ENCODE measurements around the gene RPUSD1.
"Not testable (repeated sequence)": the region's sequence is repeated elsewhere in the genome, so short reads cannot be mapped to it uniquely, and the experiment has no call there.

Gene RPUSD1

DNA sequence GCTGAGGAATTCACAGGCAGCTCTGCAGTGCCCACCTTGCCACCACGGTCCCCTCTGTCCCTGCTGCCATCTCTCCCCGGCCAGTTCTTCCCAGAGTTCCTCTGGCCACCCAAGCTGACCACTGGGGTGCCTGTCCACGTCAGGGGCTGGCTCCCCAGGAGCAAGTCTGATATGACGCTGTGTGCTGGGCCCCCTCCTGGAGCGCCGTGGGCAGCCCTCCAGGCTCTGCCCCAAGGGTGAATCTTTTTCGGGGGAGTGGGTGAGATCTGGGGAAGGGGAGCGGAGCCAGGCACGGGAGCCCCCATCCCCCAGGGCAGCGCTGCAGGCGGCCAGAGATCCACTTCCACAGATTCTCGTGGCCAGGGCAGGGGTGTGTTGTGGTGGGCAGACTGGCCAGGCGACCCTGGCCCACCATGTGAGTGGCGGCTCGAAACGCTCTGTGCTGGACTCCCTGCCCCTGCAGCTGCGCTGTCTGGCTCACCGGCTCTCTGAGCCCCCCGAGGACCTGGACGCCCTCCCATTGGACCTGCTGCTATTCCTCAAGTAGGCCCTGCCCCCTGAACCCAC is 23.9 kb downstream of the RPUSD1 start:
- no peak for DNase-seq

DNA sequence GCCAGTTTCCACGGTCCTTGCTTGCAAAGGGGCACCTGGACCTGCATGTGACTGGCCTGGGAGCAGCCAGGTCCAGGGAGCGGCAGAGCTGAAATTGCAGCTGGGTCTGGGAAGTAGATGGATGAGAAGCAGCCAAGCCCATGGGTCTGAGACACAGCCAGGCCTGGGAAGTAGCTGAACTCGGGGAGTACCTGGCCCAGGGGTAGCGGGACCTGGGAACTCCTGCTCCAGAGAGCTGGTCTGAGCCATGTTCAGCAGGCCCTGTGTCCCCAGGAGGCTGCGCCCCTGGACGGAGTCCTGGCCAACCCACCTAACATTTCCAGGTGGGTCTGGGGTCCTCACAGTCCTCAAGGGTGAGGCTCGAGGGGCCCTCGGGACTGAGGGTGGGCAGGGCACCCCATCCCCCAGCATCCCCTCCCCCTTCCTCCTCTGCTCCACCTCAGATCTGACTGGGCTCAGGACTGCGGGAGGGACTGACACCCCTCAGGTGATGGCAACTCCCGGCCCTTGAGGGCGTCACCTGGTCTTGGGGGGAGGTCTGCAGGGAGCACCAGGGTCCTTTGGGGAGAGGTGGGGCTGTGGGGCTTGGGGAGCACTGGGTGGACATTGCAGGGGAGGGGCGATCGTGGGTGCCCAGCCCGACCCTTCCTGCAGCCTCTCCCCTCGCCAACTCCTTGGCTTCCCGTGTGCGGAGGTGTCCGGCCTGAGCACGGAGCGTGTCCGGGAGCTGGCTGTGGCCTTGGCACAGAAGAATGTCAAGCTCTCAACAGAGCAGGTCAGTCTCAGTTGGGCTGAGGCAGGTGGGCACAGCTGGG is 24.6 kb downstream of the RPUSD1 start:
- DNase-seq = no peak

DNA sequence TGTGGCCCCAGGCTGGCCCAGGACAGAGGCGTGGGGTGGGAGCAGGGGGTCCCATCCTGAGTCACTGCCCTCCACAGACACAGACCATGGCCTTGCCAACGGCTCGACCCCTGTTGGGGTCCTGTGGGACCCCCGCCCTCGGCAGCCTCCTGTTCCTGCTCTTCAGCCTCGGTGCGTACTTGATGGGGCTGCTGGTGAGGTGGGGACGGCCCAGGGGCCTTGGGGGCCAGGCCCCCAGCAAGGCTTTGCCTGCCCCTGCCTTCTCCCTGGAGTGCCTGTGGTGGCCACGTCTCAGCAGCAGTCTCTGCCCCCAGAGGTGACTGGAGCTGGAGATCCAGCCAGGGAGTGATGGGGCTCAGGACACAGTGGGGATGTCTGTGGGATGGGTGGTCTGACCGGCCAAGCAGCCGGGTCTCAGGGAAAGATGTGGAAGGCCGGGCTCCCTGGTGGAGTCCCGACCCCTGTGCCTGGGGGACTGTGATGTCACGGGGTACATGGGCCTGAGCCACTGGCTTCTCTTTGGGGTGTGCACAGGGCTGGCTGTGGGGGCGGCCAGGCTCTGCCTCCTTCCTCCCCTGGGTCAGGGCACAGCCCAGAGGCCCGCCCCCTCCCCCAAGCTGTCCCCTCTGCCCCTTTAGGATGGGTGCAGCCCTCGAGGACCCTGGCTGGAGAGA is 25.4 kb downstream of the RPUSD1 start:
- DNase-seq = no peak

- DNase-seq = no peak
These were observed 26.3 kb downstream of the RPUSD1 start for GRCh38 chr16:761625-762513.

DNA sequence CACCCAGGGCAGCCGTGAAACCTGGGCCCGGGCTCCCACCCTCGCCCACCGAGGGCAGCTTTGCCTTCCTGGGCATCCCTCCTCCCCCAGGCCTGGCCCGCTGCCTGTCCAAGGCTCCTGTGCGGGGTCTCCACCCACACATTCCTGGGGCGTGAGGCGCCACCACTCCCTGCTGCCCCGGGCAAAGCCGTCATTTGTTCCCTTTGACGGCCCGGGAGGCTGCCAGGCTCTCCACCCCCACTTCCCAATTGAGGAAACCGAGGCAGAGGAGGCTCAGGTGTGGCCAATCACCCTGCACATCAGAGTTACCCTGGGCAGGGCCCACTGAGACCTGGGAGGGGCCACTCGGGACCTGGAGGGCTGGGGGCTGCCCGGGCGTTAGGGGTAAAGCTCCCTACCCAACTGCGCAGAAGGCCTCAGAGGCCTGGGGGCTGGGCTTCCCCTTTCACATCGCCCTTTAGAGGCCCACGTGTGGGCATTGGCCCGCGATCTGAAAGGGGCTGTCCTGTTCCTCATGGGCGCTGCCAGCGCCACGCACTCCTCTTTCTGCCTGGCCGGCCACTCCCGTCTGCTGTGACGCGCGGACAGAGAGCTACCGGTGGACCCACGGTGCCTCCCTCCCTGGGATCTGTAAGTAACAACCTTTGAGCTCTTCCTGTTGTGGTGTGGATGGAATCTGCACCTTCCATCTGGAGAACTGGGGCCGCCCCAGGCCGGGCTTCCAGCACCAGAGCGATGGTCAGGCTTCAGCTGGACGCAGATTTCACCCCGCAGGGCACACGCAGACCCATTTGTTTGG is 27.4 kb downstream of the RPUSD1 start, which contains the start of gene MSLN:
TSS of gene MSLN (plus strand) at position 190 of the 799 bp plus-strand sequence. CDS start 1,947 bp downstream, outside the sequence.
- no peak for DNase-seq

DNA sequence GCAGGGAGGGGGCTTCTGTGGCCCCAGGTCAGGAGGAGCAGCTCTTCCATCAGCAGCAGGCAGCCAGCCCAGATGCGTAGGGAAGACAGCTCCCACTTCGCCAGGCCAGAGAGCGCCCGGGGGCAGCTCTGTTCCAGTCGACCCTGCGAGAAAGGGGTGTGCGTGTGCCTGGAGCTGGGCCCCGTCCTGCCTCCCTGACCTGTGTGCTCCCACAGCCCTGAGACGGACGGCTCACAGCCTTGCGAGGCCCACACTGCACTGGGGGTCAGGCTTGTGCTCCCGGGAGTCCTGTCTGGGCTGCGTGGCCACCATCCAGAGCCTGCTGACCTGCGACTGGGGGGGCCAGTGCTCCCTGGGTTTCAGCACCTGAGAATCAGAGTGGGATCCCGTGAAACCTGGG is 28.1 kb downstream of the RPUSD1 start:
- DNase-seq = no peak

- no peak for DNase-seq
These were observed 28.9 kb downstream of the RPUSD1 start for GRCh38 chr16:759110-759910.

DNA sequence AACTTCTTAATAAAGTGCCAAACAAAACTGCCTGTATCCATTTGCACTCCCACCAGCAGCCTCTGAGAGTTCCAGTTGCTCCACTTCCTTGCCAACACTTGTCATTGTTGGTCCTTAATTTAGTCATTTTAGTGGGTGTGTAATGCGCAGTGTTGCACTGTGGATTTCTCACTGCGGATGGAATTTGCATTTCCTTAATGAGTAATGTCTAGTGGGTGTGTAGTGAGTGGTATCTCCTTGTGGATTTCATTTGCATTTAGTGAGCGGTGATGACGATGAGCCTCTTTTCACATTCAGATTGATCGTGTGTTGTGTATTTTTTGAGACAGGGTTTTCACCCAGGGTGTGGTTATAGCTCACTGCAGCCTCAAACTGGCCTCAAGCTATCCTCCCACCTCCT is 31.8 kb downstream of the RPUSD1 start:
- DNase-seq = no peak

- no peak for DNase-seq
These were observed 33.5 kb downstream of the RPUSD1 start for GRCh38 chr16:754656-755055.

GRCh38 chr16:754121-754607 is 34.0 kb downstream of the RPUSD1 start:
- not testable (repeated sequence) for DNase-seq

DNA sequence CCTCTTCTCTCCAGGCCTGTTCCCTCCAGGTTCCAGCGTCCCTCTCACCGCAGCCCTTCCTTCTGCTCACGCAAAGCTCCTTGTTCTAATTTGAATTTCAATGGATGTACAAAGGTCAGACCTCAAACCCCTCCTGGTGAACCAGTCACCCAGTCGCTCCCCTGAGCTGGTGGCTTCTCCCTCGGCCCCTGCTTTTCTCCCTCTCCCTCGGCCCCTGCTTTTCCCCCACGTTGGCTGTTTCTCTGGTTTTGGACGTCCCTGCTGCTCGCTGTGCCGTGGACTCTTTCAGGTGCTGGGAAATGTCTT is 36.2 kb downstream of the RPUSD1 start:
- DNase-seq = no peak

GRCh38 chr16:751152-752006 is 36.8 kb downstream of the RPUSD1 start:
- DNase-seq = no peak

- no peak for DNase-seq
These were observed 37.7 kb downstream of the RPUSD1 start for GRCh38 chr16:750485-750884.

GRCh38 chr16:749010-749409 is 39.2 kb downstream of the RPUSD1 start:
- DNase-seq = no peak

DNA sequence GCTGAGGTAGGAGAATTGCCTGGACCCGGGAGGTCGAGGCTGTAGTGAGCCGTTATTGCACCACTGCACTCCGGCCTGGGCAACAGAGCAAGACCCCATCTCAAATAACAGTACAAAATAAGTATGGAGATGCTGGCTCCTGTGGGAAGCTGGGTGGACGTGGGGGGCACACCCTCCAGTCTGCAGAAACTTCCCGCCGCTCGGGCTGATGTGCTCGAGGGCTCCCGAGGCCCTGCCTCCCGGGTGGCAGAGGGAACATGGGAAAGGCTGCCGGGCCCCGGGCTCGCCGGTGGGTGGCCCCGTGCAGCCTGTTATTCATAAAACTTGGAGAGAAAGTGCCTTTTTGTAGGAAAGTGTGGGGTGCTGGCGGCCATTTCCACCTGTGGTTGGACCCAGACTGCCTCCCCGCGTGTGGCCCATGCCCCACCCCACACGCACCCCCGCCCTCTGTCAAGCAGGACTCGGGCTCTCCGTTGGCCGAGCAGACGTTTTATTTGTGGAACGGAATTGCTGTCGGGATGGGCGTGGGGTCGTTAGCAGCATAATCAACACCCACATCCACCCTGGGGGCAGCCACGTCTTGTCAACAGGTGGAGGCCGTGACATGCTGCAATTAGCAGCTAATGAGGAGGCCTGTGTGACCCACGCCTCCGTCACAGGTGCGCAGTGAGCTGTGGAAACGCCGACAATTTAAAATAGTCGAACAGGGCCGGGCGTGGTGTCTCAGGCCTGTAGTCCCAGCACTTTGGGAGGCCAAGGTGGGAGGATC is 40.0 kb downstream of the RPUSD1 start:
- no peak for DNase-seq

DNA sequence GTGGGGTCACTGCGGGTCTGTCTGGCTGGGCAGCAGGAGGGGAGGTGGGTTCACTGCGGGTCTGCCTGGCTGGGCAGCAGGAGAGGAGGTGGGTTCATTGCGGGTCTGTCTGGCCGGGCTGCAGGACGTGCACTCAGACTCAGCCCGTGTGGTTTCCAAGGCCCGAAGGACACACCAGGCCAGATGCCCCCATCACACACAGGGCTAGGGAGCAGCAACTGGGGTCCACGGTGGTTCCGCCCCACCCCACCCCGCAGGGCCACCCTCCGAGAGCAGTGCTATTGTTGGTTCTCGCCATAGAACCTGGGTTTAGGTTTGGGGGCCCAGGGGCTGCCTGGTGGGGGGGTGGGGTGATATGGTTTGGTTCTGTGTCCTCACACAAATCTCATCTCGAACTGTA is 41.5 kb downstream of the RPUSD1 start:
- no peak for DNase-seq

GRCh38 chr16:745739-746138 is 42.4 kb downstream of the RPUSD1 start:
- no peak for DNase-seq

DNA sequence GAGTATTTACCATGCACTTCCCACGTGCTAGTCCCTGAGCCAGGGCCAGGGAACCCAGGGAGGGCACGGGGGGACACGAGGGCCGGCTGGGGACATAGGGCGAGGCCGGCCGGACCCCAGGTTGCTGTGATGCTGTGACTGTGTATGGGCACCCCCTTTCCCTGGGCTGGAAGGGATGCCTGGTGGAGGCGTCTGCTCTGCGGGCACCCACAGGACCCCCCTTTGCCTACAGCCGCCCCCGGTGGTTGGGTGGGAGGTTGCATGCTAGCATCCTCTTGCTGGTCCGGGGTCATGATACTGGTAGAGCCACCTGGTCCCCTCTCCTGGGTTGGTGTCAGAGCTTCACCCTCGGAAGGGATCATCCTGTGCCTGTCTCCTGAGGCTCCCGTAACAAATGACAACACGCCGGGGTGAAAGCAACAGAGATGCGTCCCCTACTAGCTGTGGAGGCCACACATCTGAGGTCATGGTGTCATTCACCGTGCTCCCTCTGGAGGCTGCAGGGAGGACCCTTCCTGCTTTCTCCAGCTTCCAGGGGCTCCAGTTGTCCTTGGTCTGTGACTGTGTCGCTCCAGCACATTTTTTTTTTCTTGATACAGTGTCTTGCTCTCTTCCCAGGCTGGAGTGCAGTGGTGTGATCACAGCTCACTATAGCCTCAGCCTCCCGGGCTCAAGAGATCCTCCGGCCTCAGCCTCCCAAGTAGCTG is 44.2 kb downstream of the RPUSD1 start:
- no peak for DNase-seq

DNA sequence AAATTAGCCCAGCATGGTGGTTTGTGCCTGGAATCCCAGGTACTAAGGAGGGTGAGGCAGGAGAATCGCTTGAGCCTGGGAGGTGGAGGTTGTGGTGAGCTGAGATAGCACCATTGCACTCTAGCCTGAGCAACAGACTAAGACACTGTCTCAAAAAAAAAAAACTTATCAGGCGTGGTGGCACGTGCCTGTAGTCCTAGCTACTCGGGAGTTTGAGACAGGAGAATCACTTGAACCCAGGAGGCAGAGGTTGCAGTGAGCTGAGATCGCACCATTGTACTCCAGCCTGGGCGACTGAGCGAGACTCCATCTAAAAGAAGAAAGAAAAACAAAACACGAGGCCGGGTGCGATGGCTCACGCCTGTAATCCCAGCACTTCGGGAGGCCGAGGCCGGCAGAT is 45.3 kb downstream of the RPUSD1 start:
- DNase-seq = not testable (repeated sequence)

Measured in activated naive CD4-positive, alpha-beta T cell treated with Interleukin-2 at 50 U/mL for 16 hours (primary cell).